HG02588 (cell line): ENCODE results near the gene HTR1D.

Experiments used
- ATAC-seq: cut with Tn5 transposase; IDR thresholded peaks from one replicate; pipeline ENCODE4 v1.9.1; 2021; ENCODE audit warnings: mild to moderate bottlenecking, moderate library complexity; ENCODE audit not compliant: unreplicated experiment

Gene HTR1D

GRCh38 chr1:23156940-23157339, 60.4 kb downstream of the HTR1D start:
- ATAC-seq: no peak

GRCh38 chr1:23152966-23153684, 64.2 kb downstream of the HTR1D start:
- ATAC-seq: no peak

- no peak for ATAC-seq
These were observed 66.6 kb downstream of the HTR1D start for GRCh38 chr1:23150742-23151141.

- ATAC-seq: no peak
These were observed 67.2 kb downstream of the HTR1D start for GRCh38 chr1:23150125-23150524.

GRCh38 chr1:23149114-23149513, 68.2 kb downstream of the HTR1D start:
- no peak for ATAC-seq

GRCh38 chr1:23148084-23148483, 69.2 kb downstream of the HTR1D start:
- ATAC-seq: no peak
